Stimulated activated CD4-positive, alpha-beta T cell treated with anti-CD3 and anti-CD28 coated beads, Interleukin-12 subunit alpha, Interleukin-12 subunit beta, amount 100 ng/mL, for 48 hours (primary cell): Measurements from ENCODE around the gene RRN3.
"Not testable (repeated sequence)": the region's sequence is repeated elsewhere in the genome, so short reads cannot be mapped to it uniquely, and the experiment has no call there.

Source experiments
- DNase-seq, 3 donors: peaks; one replicate each; pipeline ENCODE4 v3.0.0-alpha.2; 2020; ENCODE audit warnings: low read depth in 2 of 3, low spot score in 1 of 3

Gene RRN3

GRCh38 chr16:15093955-15094827, at the start of gene RRN3:
RRN3 (minus strand) TSS chr16:15094272; CDS start chr16:15094233, 39 bp downstream.
- peak; percentile 79 to 85 (median 84) for DNase-seq

- not testable (repeated sequence) for DNase-seq
Measured at GRCh38 chr16:15143601-15144091, 49.6 kb upstream of the RRN3 start.

GRCh38 chr16:15142891-15143600, 49.0 kb upstream of the RRN3 start:
- DNase-seq: not testable (repeated sequence)

GRCh38 chr16:15142107-15142890, 48.2 kb upstream of the RRN3 start:
- DNase-seq: not testable (repeated sequence)

GRCh38 chr16:15141586-15141985, 47.5 kb upstream of the RRN3 start:
- DNase-seq: no peak

- not testable (repeated sequence) for DNase-seq
Measured at GRCh38 chr16:15140444-15141365, 46.6 kb upstream of the RRN3 start.

- DNase-seq: not testable (repeated sequence)
Measured at GRCh38 chr16:15137514-15137913, 43.4 kb upstream of the RRN3 start.

GRCh38 chr16:15135483-15136360, 41.6 kb upstream of the RRN3 start:
- DNase-seq: not testable (repeated sequence)

GRCh38 chr16:15134752-15135482, 40.8 kb upstream of the RRN3 start:
- DNase-seq: not testable (repeated sequence)

GRCh38 chr16:15133554-15133953, 39.5 kb upstream of the RRN3 start:
- DNase-seq: not testable (repeated sequence)

GRCh38 chr16:15132719-15133428, 38.8 kb upstream of the RRN3 start:
- DNase-seq: not testable (repeated sequence)

GRCh38 chr16:15130943-15131700, 37.0 kb upstream of the RRN3 start:
- not testable (repeated sequence) for DNase-seq

GRCh38 chr16:15130256-15130932, 36.3 kb upstream of the RRN3 start:
- not testable (repeated sequence) for DNase-seq

GRCh38 chr16:15127641-15128425, 33.8 kb upstream of the RRN3 start:
- DNase-seq: not testable (repeated sequence)

- DNase-seq: not testable (repeated sequence)
Measured at GRCh38 chr16:15100372-15100987, 6.4 kb upstream of the RRN3 start.
